Measurements from ENCODE around the gene GPR173.

GPR173 gene

DNA sequence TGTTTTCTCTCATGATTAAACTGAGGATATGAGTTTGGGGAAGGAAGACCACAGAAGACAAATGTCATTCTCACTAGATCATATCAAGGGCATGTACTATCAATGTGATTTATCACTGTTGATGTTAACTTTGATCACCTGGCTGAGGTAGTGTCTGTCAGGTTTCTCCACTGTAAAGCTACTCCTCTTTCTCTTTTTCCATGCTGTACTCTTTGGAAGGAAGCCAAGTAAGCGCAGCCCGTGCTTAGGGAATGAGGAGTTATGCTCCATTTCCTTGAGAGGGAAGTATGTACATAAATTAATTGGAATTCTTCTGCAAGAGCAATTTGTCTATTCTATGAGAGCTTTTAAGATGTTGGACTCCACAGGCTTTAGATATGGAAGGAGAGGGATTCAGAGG, 41.3 kb downstream of the GPR173 start:
- DNase-seq: no peak

- DNase-seq: no peak
Measured at GRCh38 chrX:53091354-53091753, 42.8 kb downstream of the GPR173 start.

GRCh38 chrX:53093177-53093655, 44.6 kb downstream of the GPR173 start:
- DNase-seq: peak; percentile 82

- peak; percentile 80 for DNase-seq
Measured at GRCh38 chrX:53093748-53094581, 45.4 kb downstream of the GPR173 start, which contains the start of gene KANTR. TSS of gene KANTR (plus strand) at chrX:53094142. CDS start at chrX:53124273, 30,131 bp downstream.

- DNase-seq: no peak
Measured at GRCh38 chrX:53094582-53094905, 46.0 kb downstream of the GPR173 start.

- DNase-seq: no peak
Measured at GRCh38 chrX:53095796-53096195, 47.2 kb downstream of the GPR173 start.

DNA sequence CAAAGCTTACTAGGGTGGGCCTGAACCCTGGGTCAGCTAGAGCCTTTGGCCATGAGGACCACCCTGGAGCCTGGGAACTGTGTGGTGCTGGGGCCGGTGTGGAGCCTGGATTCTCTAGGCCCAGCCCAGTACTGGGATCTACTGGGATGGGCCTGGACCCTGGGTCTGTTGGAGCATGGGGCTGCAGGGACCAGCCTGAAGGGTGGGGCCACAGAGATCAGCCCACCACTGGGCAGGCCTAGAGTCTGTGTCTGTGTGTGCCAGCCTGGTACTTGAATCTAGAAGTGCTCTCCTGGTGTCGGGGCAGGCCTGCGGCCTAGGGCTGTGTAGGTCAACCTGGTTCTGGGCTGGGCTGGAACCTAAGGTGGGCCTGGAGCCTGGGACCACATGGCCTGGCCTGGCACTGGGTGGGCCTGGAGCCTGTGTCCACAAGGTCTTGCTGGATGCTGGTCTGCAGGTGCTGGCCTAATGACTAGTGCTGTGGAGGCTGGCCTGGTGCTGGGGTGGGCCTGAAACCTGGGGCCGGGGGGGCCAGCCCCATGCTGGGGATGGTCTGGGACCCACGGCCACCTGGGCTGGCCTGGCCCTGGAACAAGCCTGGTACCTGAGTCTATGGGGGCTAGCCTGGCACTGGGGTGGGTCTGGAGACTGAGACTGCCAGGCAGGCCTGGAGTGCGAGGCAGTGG, 66.4 kb downstream of the GPR173 start:
- DNase-seq: no peak

- DNase-seq: no peak
Measured at GRCh38 chrX:53115550-53115874, 66.9 kb downstream of the GPR173 start.

DNA sequence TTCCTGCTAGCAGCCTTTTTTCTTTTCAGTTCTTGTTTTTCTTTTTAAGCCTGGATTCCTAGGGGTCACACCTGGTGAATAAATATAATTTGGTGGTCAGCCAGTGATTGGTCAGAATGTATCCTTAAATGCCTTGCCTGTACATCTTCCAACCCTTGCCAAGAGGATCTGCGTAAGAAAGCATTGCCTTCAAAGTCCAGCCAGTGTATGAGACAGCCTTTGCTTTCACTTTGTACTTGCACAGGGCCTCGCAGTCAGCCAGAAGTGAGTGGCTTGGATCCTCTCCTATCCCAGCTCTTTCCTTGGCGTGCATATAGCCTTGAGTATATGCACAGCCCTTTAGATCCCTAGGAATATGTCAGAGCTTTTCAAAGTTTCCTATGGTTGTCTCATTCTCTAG, 67.5 kb downstream of the GPR173 start:
- no peak for DNase-seq

GRCh38 chrX:53122013-53122412, 73.4 kb downstream of the GPR173 start:
- no peak for DNase-seq

DNA sequence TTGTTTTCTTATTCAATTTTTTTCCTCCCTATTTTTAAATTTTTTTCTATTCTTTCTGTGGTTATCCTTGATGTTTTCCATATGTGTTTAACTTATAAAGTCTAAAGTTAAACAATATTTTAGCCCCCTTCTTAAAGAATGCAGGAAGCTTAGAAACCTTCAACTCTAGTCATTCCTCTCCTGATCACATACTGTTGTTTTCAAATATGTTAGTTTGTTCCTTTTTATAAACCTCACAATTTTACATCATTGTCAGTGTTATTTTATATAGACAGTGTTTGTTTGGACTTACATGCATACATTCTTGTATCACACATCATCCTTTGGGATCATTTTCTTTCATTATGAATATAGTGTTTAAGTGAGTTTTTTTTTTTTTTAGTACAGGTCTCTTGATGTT, 76.9 kb downstream of the GPR173 start:
- DNase-seq: no peak

DNA sequence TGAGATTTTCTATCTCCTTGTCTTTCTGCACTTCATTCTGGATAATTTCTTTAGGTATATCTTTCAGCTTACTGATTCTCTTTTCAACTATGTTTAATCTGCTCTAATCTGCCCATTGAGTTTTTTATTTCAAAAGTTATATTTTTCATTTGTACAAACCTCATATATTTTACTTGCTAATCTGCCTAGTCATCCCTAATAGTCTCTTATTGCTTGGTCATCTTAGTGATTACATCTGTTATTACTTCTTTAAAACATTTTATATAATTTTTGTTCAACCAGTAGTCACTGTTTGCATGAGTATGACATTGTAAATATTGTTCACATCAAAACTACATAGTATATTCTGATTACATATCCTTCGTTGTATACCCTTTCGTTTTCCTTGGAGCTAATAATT, 77.8 kb downstream of the GPR173 start:
- no peak for DNase-seq

- no peak for DNase-seq
Measured at GRCh38 chrX:53128097-53128749, 79.6 kb downstream of the GPR173 start.
